ENCODE results near the gene PRMT7.

The PRMT7 gene

DNA sequence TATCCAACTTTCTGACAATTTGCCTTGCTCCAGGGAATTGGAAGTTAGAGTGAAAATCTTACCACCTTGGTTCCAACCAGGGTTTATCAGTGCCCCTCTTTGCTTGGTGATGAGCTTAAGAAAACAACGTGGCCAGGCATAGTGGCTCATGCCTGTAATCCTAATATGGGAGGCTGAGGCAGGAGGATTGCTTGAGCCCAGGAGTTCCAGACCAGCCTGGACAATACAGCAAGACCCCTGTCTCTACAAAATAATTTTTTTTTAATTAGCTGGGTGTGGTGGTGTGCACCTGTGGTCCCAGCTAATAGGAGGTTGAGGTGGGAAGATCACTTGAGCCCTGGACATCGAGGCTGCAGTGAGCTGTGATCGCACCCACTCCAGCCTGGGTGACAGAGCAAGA lies 25.1 kb upstream of the PRMT7 start:
- no CpG with 5 or more reads among the region's 3 CpGs for WGBS (ENCODE audit: extremely low coverage, insufficient coverage, insufficient read length)
- H3K4me2 ChIP-seq (ENCODE audit: low read length): no peak overlapping the region
- H3K27me3 ChIP-seq (ENCODE audit: insufficient read depth, low read length): no peaks in the 10 kb centered on the region

GRCh38 chr16:68286153-68287074 lies 24.4 kb upstream of the PRMT7 start:
- Histone ChIP-seq H2AFZ (ENCODE audit: insufficient read depth, low read length, poor library complexity) (no peak overlapping the region), H4K91ac (ENCODE audit: low read depth, low read length) (no peak overlapping the region), H2BK120ac (ENCODE audit: insufficient read depth, low read length, poor library complexity) (no peak overlapping the region), H3K9me3 (ENCODE audit: insufficient read depth, low read depth, low read length) (peaks cover 2% of the 10 kb centered on the region), H3K9ac (ENCODE audit: low read length) (no peak overlapping the region), H3K18ac (ENCODE audit: low read length) (no peak overlapping the region), H3K23ac (ENCODE audit: low read length) (no peak overlapping the region), H2BK12ac (ENCODE audit: low read length) (no peak overlapping the region), H3K79me1 (ENCODE audit: low read length) (no peaks in the 10 kb centered on the region), H3K4me1 (ENCODE audit: control insufficient read depth in 1 of 2, insufficient read depth in 2 of 2, low read length in 2 of 2) (peaks cover 5 to 6% of the 10 kb centered on the region in 2 experiments), H3K27ac (ENCODE audit: low read depth, low read length) (no peak overlapping the region), H4K12ac (ENCODE audit: low read depth, low read length) (no peak overlapping the region), H3K14ac (ENCODE audit: low read length) (no peak overlapping the region), H2AK5ac (ENCODE audit: low read length) (no peak overlapping the region), H3K79me2 (ENCODE audit: control insufficient read depth, insufficient read depth, low read length, poor library complexity) (no peaks in the 10 kb centered on the region), H3K4ac (ENCODE audit: low read depth, low read length) (no peak overlapping the region), H3K27me3 (ENCODE audit: insufficient read depth, low read length) (no peaks in the 10 kb centered on the region), H2BK5ac (ENCODE audit: low read depth, low read length, poor library complexity) (no peak overlapping the region), H3K4me2 (ENCODE audit: low read length) (no peak overlapping the region), H3K36me3 (ENCODE audit: control insufficient read depth in 1 of 2, insufficient read depth in 2 of 2, low read length in 2 of 2) (peaks cover 24 to 53% of the 10 kb centered on the region in 2 experiments), H4K8ac (ENCODE audit: low read depth, low read length) (no peak overlapping the region), H3K4me3 (ENCODE audit: low read depth, low read length) (no peak overlapping the region)
- no peak for DNase-seq
- 100% methylated on average over 3 of the region's 12 CpGs for WGBS (ENCODE audit: extremely low coverage, insufficient coverage, insufficient read length)

More for the DNA sequence above, 25.1 kb upstream of the PRMT7 start:
- no peak overlapping the region for H4K12ac ChIP-seq (ENCODE audit: low read depth, low read length)
- no peak overlapping the region for H2BK5ac ChIP-seq (ENCODE audit: low read depth, low read length, poor library complexity)
- no peak overlapping the region for H3K23ac ChIP-seq (ENCODE audit: low read length)
- no peak overlapping the region for H3K4ac ChIP-seq (ENCODE audit: low read depth, low read length)
- peaks cover 2% of the 10 kb centered on the region for H3K9me3 ChIP-seq (ENCODE audit: insufficient read depth, low read depth, low read length)
- H3K14ac ChIP-seq (ENCODE audit: low read length): no peak overlapping the region
- no peak overlapping the region for H4K8ac ChIP-seq (ENCODE audit: low read depth, low read length)
- no peaks in the 10 kb centered on the region for H3K79me1 ChIP-seq (ENCODE audit: low read length)
- no peak overlapping the region for H3K9ac ChIP-seq (ENCODE audit: low read length)
- no peak overlapping the region for H3K4me3 ChIP-seq (ENCODE audit: low read depth, low read length)
- H4K91ac ChIP-seq (ENCODE audit: low read depth, low read length): no peak overlapping the region
- no peak overlapping the region for H3K27ac ChIP-seq (ENCODE audit: low read depth, low read length)
- H2BK120ac ChIP-seq (ENCODE audit: insufficient read depth, low read length, poor library complexity): no peak overlapping the region
- H3K4me1 ChIP-seq (ENCODE audit: control insufficient read depth in 1 of 2, insufficient read depth in 2 of 2, low read length in 2 of 2): peaks cover 5 to 6% of the 10 kb centered on the region in 2 experiments
- no peak for DNase-seq
- no peak overlapping the region for H3K18ac ChIP-seq (ENCODE audit: low read length)
- H3K79me2 ChIP-seq (ENCODE audit: control insufficient read depth, insufficient read depth, low read length, poor library complexity): no peaks in the 10 kb centered on the region
- no peak overlapping the region for H2AK5ac ChIP-seq (ENCODE audit: low read length)
- no peak overlapping the region for H2AFZ ChIP-seq (ENCODE audit: insufficient read depth, low read length, poor library complexity)
- peaks cover 19 to 48% of the 10 kb centered on the region in 2 experiments for H3K36me3 ChIP-seq (ENCODE audit: control insufficient read depth in 1 of 2, insufficient read depth in 2 of 2, low read length in 2 of 2)
- no peak overlapping the region for H2BK12ac ChIP-seq (ENCODE audit: low read length)

DNA sequence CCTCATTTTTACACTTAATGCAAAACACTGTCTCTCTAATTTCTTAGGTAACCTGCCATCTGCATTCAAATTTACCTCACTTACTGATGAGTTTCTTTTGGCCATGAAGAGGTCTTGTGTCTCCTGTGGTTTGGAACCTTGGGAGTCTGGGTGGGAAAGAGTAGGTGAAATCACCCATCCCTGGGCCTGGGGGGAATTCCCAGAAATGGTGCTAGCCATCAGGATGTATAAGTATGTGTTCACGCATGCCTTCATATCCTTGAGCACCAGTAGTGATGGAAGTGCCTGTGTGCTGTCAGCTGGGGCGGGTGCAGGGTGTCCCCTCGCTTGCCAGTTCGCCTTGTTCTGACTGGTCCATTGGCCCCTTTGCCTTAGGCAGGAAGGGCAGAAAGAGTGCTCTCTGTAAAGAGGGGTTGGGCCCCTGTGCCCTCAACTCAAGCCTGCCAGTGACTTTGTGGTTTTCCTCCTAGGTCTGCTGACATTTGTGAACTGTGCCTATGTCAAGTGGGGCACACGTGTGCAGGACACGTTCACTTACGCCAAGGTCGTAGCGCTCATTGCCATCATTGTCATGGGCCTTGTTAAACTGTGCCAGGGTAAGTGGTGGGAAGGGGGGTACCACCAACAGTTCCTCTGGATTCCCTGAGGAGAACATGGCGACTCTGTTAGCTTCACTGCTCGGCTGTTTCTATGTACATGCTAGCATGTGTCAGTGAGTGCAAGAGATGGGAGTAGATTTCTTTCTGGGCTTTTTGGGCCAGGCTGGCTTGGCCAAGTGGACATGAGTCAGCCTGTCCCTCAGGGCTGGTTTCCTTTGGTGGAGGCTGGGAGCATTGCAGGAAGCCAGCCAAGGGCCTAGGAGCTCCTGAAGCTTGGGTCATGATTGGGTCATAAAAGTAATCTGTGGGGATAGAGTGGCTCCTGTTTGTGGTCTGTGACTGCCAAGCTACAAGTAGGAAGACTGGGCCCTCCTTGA lies 23.3 kb upstream of the PRMT7 start:
- H3K23ac ChIP-seq (ENCODE audit: low read length): no peak overlapping the region
- no peaks in the 10 kb centered on the region for H3K9me3 ChIP-seq (ENCODE audit: insufficient read depth, low read depth, low read length)
- peaks cover 26 to 57% of the 10 kb centered on the region in 2 experiments for H3K36me3 ChIP-seq (ENCODE audit: control insufficient read depth in 1 of 2, insufficient read depth in 2 of 2, low read length in 2 of 2)
- H3K4ac ChIP-seq (ENCODE audit: low read depth, low read length): no peak overlapping the region
- no peak overlapping the region for H3K9ac ChIP-seq (ENCODE audit: low read length)
- H4K91ac ChIP-seq (ENCODE audit: low read depth, low read length): no peak overlapping the region
- H3K27me3 ChIP-seq (ENCODE audit: insufficient read depth, low read length): no peaks in the 10 kb centered on the region
- no peaks in the 10 kb centered on the region for H3K79me1 ChIP-seq (ENCODE audit: low read length)
- peak overlapping the region; percentile 47 for H2AFZ ChIP-seq (ENCODE audit: insufficient read depth, low read length, poor library complexity)
- H4K8ac ChIP-seq (ENCODE audit: low read depth, low read length): no peak overlapping the region
- H3K4me3 ChIP-seq (ENCODE audit: low read depth, low read length): no peak overlapping the region
- no peak overlapping the region for H2AK5ac ChIP-seq (ENCODE audit: low read length)
- no peak overlapping the region for H3K27ac ChIP-seq (ENCODE audit: low read depth, low read length)
- H3K14ac ChIP-seq (ENCODE audit: low read length): no peak overlapping the region
- no peak overlapping the region for H4K12ac ChIP-seq (ENCODE audit: low read depth, low read length)
- H3K4me2 ChIP-seq (ENCODE audit: low read length): no peak overlapping the region
- no peak overlapping the region for H2BK120ac ChIP-seq (ENCODE audit: insufficient read depth, low read length, poor library complexity)
- no peak overlapping the region for H2BK12ac ChIP-seq (ENCODE audit: low read length)
- no peak overlapping the region for H3K18ac ChIP-seq (ENCODE audit: low read length)
- no peaks in the 10 kb centered on the region for H3K79me2 ChIP-seq (ENCODE audit: control insufficient read depth, insufficient read depth, low read length, poor library complexity)
- peaks cover 5 to 6% of the 10 kb centered on the region in 2 experiments for H3K4me1 ChIP-seq (ENCODE audit: control insufficient read depth in 1 of 2, insufficient read depth in 2 of 2, low read length in 2 of 2)
- WGBS (ENCODE audit: extremely low coverage, insufficient coverage, insufficient read length): no CpG with 5 or more reads among the region's 11 CpGs
- H2BK5ac ChIP-seq (ENCODE audit: low read depth, low read length, poor library complexity): no peak overlapping the region
- DNase-seq: peak; percentile 75 to 77

DNA sequence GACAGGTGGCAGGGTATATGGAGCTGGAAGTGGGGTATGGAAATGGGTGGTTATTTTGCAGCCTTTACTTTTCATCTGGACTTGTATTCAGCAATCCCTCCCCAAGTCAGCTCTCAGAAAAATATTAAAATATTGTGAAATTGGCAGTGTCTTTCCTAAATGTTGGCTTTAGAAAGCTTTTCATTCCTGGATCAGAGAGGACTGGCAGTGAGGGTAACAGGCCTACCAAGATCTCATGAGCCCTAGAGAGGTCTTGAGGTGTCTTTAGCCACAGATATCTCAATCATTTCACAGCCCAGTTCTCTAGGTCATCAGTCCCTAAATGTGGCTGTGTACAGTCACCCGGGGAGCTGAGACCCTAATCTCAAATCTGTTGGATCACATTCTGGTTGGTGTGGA lies 22.6 kb upstream of the PRMT7 start:
- Histone ChIP-seq H3K4me1 (ENCODE audit: control insufficient read depth in 1 of 2, insufficient read depth in 2 of 2, low read length in 2 of 2) (peaks cover 5 to 6% of the 10 kb centered on the region in 2 experiments), H3K9ac (ENCODE audit: low read length) (no peak overlapping the region), H3K27me3 (ENCODE audit: insufficient read depth, low read length) (no peaks in the 10 kb centered on the region), H4K12ac (ENCODE audit: low read depth, low read length) (no peak overlapping the region), H4K8ac (ENCODE audit: low read depth, low read length) (no peak overlapping the region), H4K91ac (ENCODE audit: low read depth, low read length) (peak overlapping the region; percentile 9), H3K18ac (ENCODE audit: low read length) (no peak overlapping the region), H3K36me3 (ENCODE audit: control insufficient read depth in 1 of 2, insufficient read depth in 2 of 2, low read length in 2 of 2) (peaks cover 28 to 55% of the 10 kb centered on the region in 2 experiments), H3K4ac (ENCODE audit: low read depth, low read length) (no peak overlapping the region), H3K4me3 (ENCODE audit: low read depth, low read length) (no peak overlapping the region), H3K79me2 (ENCODE audit: control insufficient read depth, insufficient read depth, low read length, poor library complexity) (no peaks in the 10 kb centered on the region), H2AFZ (ENCODE audit: insufficient read depth, low read length, poor library complexity) (no peak overlapping the region), H3K14ac (ENCODE audit: low read length) (no peak overlapping the region), H3K9me3 (ENCODE audit: insufficient read depth, low read depth, low read length) (no peaks in the 10 kb centered on the region), H3K4me2 (ENCODE audit: low read length) (no peak overlapping the region), H2BK120ac (ENCODE audit: insufficient read depth, low read length, poor library complexity) (no peak overlapping the region), H2BK5ac (ENCODE audit: low read depth, low read length, poor library complexity) (no peak overlapping the region), H3K79me1 (ENCODE audit: low read length) (no peaks in the 10 kb centered on the region), H3K27ac (ENCODE audit: low read depth, low read length) (no peak overlapping the region), H2BK12ac (ENCODE audit: low read length) (no peak overlapping the region), H3K23ac (ENCODE audit: low read length) (no peak overlapping the region), H2AK5ac (ENCODE audit: low read length) (no peak overlapping the region)
- DNase-seq: peak in 1 of 2 donors; percentile 8
- no CpG with 5 or more reads among the region's 1 CpG for WGBS (ENCODE audit: extremely low coverage, insufficient coverage, insufficient read length)
